ENCODE measurements around the gene HS6ST2.
A peak's percentile ranks its signal among the peaks of the same experiment; 100 is the strongest.

HS6ST2 gene

DNA sequence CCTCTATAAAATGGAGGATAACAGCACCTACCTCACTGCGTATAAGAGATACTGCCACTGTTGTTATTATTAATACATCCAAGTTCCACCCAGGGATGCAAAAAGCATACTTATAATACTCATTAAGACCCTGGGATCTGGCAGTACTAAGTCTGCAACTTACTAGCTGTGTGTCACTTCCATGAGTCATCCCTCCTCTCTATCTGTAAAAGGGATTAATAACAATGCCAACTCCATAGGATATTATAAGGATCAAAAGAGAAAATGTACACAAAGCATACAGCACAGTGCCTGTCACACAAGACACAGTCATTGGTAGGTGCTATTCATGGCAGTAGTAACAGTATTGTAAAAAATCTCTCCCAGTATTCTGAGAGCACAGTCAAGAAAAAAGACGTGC lies 216.7 kb downstream of the HS6ST2 start:
- H2AFZ ChIP-seq (ENCODE audit: low read length) = no peak overlapping the region
- no peaks in the 10 kb centered on the region for H3K4me1 ChIP-seq (ENCODE audit: low read length)
- H3K9me2 ChIP-seq (replicated peaks; ENCODE audit: insufficient read depth, low read length) = no peaks in the 10 kb centered on the region
- no peaks in the 10 kb centered on the region for H3K79me2 ChIP-seq (ENCODE audit: low read length)
- TF ChIP-seq EZH2phosphoT487 (IDR thresholded peaks at IDR 0.05; ENCODE audit: low read length) = no peak
- TF ChIP-seq, protein P1, sequence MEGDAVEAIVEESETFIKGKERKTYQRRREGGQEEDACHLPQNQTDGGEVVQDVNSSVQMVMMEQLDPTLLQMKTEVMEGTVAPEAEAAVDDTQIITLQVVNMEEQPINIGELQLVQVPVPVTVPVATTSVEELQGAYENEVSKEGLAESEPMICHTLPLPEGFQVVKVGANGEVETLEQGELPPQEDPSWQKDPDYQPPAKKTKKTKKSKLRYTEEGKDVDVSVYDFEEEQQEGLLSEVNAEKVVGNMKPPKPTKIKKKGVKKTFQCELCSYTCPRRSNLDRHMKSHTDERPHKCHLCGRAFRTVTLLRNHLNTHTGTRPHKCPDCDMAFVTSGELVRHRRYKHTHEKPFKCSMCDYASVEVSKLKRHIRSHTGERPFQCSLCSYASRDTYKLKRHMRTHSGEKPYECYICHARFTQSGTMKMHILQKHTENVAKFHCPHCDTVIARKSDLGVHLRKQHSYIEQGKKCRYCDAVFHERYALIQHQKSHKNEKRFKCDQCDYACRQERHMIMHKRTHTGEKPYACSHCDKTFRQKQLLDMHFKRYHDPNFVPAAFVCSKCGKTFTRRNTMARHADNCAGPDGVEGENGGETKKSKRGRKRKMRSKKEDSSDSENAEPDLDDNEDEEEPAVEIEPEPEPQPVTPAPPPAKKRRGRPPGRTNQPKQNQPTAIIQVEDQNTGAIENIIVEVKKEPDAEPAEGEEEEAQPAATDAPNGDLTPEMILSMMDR (IDR thresholded peaks at IDR 0.05; ENCODE audit: low read length) = no peak
- TF ChIP-seq EZH2 (optimal IDR thresholded peaks at IDR 0.05; ENCODE audit: low read depth, low read length) = no peak
- no peak overlapping the region for H3K27ac ChIP-seq (ENCODE audit: low read length)
- no peak overlapping the region for H3K4me2 ChIP-seq (ENCODE audit: low read depth, low read length)
- no peak for DNase-seq
- H3K36me3 ChIP-seq (replicated peaks; ENCODE audit: insufficient read depth, low read length) = no peaks in the 10 kb centered on the region
- H4K20me1 ChIP-seq (ENCODE audit: insufficient read depth, low read length) = no peaks in the 10 kb centered on the region
- H3F3A ChIP-seq (ENCODE audit: insufficient read depth, low read length) = no peaks in the 10 kb centered on the region
- no peak overlapping the region for H3K4me3 ChIP-seq (ENCODE audit: low read length)
- no peaks in the 10 kb centered on the region for H3K27me3 ChIP-seq (replicated peaks; ENCODE audit: insufficient read depth, low read length)
- no peaks in the 10 kb centered on the region for H3K9me3 ChIP-seq (replicated peaks; ENCODE audit: insufficient read depth, low read length)
- H3K9ac ChIP-seq (ENCODE audit: low read length) = no peak overlapping the region

DNA sequence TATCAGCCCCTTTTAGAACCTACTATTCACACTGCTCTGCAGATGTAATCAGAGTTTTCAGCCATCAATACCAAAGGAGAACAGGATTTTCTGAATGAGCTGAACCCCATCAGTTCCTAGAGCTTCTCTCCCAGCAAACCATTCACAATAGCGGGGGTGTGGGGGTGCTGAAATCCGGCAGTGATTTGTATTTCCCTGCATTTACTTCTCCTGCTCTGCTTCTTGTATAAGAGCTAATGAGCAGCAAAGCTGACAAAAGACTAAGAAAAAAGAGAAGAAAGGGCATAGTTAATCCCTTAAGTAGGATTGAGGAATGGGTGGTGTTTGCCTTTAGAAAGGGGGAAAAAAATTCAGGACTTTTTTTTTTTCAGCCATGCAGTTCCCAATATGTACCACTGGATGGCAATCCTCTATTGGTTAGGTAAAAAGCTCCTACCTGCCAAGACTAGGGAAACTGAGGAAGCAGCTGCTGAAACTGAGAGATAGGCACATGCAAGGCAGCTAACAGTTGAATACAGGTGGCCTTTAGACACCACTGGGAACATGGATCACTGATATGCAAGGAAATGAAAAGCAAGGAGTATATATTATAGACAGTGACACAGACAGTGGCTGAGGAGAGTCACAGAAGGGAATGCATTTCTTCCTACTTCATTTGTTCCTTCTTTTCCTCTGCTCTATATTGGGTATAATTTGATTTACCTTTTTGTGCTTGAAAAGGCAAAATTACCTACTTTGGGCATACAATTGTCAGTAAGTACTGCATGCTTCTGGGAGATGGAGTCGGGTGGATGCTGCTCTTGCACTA lies 217.9 kb downstream of the HS6ST2 start:
- TF ChIP-seq, protein P1 (IDR thresholded peaks at IDR 0.05; ENCODE audit: low read length) = peak; percentile 77
- TF ChIP-seq EZH2 (optimal IDR thresholded peaks at IDR 0.05; ENCODE audit: low read depth, low read length) = no peak
- Histone ChIP-seq H3K27ac (ENCODE audit: low read length) (no peak overlapping the region), H3K4me3 (ENCODE audit: low read length) (no peak overlapping the region), H3K9me3 (replicated peaks; ENCODE audit: insufficient read depth, low read length) (no peaks in the 10 kb centered on the region), H3K27me3 (replicated peaks; ENCODE audit: insufficient read depth, low read length) (no peaks in the 10 kb centered on the region), H3K79me2 (ENCODE audit: low read length) (no peaks in the 10 kb centered on the region), H3K9me2 (replicated peaks; ENCODE audit: insufficient read depth, low read length) (no peaks in the 10 kb centered on the region), H3K36me3 (replicated peaks; ENCODE audit: insufficient read depth, low read length) (no peaks in the 10 kb centered on the region), H3K4me1 (ENCODE audit: low read length) (no peaks in the 10 kb centered on the region), H3F3A (ENCODE audit: insufficient read depth, low read length) (no peaks in the 10 kb centered on the region), H2AFZ (ENCODE audit: low read length) (no peak overlapping the region), H3K4me2 (ENCODE audit: low read depth, low read length) (no peak overlapping the region), H4K20me1 (ENCODE audit: insufficient read depth, low read length) (no peaks in the 10 kb centered on the region), H3K9ac (ENCODE audit: low read length) (no peak overlapping the region)
- no peak for DNase-seq

DNA sequence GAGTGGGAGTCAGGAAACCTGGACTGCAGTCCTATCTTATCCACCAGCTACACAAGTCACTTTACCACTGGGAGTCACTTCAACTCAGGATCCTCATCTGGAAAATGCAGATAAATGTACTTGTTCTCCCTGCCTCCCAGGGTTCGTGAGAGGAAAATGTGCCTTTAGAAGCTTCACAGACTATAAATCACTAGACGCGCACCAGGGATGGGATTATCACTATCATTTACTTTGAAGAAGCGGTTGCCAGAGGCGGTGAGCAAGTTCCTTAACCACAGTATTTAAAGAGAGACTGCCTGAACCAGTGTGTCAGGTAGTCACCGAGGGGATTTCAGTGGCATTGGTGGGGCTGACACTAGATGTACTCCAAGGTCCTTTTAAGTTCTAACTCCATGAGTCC lies 219.5 kb downstream of the HS6ST2 start:
- H3K27ac ChIP-seq (ENCODE audit: low read length) = no peak overlapping the region
- H3K27me3 ChIP-seq (replicated peaks; ENCODE audit: insufficient read depth, low read length) = no peaks in the 10 kb centered on the region
- no peaks in the 10 kb centered on the region for H4K20me1 ChIP-seq (ENCODE audit: insufficient read depth, low read length)
- H3K9me3 ChIP-seq (replicated peaks; ENCODE audit: insufficient read depth, low read length) = no peaks in the 10 kb centered on the region
- H3K4me3 ChIP-seq (ENCODE audit: low read length) = no peak overlapping the region
- no peak overlapping the region for H2AFZ ChIP-seq (ENCODE audit: low read length)
- no peaks in the 10 kb centered on the region for H3K9me2 ChIP-seq (replicated peaks; ENCODE audit: insufficient read depth, low read length)
- H3F3A ChIP-seq (ENCODE audit: insufficient read depth, low read length) = no peaks in the 10 kb centered on the region
- DNase-seq = no peak
- no peaks in the 10 kb centered on the region for H3K36me3 ChIP-seq (replicated peaks; ENCODE audit: insufficient read depth, low read length)
- H3K4me1 ChIP-seq (ENCODE audit: low read length) = no peaks in the 10 kb centered on the region
- no peak for TF ChIP-seq EZH2phosphoT487 (IDR thresholded peaks at IDR 0.05; ENCODE audit: low read length)
- TF ChIP-seq EZH2 (optimal IDR thresholded peaks at IDR 0.05; ENCODE audit: low read depth, low read length) = no peak
- TF ChIP-seq, protein P1 (IDR thresholded peaks at IDR 0.05; ENCODE audit: low read length) = no peak
- H3K9ac ChIP-seq (ENCODE audit: low read length) = no peak overlapping the region
- H3K79me2 ChIP-seq (ENCODE audit: low read length) = no peaks in the 10 kb centered on the region
- H3K4me2 ChIP-seq (ENCODE audit: low read depth, low read length) = no peak overlapping the region

All from MM.1S (cell line).